HG03103 (cell line): Measurements from ENCODE around the gene TTC7B.

Source experiments
- ATAC-seq: cut with Tn5 transposase; IDR thresholded peaks from one replicate; pipeline ENCODE4 v1.9.1; 2021; ENCODE audit warnings: low read depth; ENCODE audit not compliant: unreplicated experiment

Gene TTC7B

GRCh38 chr14:90569201-90569600, 247.0 kb downstream of the TTC7B start:
- no peak for ATAC-seq

GRCh38 chr14:90568405-90568804, 247.8 kb downstream of the TTC7B start:
- ATAC-seq = no peak

- ATAC-seq = no peak
Observed at GRCh38 chr14:90567991-90568390, 248.2 kb downstream of the TTC7B start.

GRCh38 chr14:90567191-90567590, 249.0 kb downstream of the TTC7B start:
- no peak for ATAC-seq

GRCh38 chr14:90566481-90566880, 249.7 kb downstream of the TTC7B start:
- no peak for ATAC-seq

GRCh38 chr14:90564496-90564895, 251.7 kb downstream of the TTC7B start:
- no peak for ATAC-seq

- ATAC-seq = no peak
Observed at GRCh38 chr14:90562652-90563051, 253.6 kb downstream of the TTC7B start.

GRCh38 chr14:90561920-90562319, 254.3 kb downstream of the TTC7B start:
- no peak for ATAC-seq

GRCh38 chr14:90560991-90561390, 255.2 kb downstream of the TTC7B start:
- no peak for ATAC-seq

GRCh38 chr14:90560558-90560957, 255.7 kb downstream of the TTC7B start:
- no peak for ATAC-seq

GRCh38 chr14:90559811-90560492, 256.3 kb downstream of the TTC7B start:
- no peak for ATAC-seq

GRCh38 chr14:90558983-90559590, 257.1 kb downstream of the TTC7B start:
- ATAC-seq = no peak

- ATAC-seq = no peak
Observed at GRCh38 chr14:90558041-90558982, 257.9 kb downstream of the TTC7B start.

- no peak for ATAC-seq
Observed at GRCh38 chr14:90557516-90557915, 258.7 kb downstream of the TTC7B start.

GRCh38 chr14:90556666-90557450, 259.4 kb downstream of the TTC7B start:
- ATAC-seq = no peak

GRCh38 chr14:90556012-90556477, 260.2 kb downstream of the TTC7B start:
- no peak for ATAC-seq

GRCh38 chr14:90555126-90556011, 260.9 kb downstream of the TTC7B start:
- ATAC-seq = no peak

GRCh38 chr14:90554341-90554740, 261.9 kb downstream of the TTC7B start:
- no peak for ATAC-seq

- ATAC-seq = no peak
Observed at GRCh38 chr14:90553921-90554336, 262.3 kb downstream of the TTC7B start.
